ENCODE measurements around the gene ANKRD2. TPM values are rescaled to one million over a fixed set of nuclear protein-coding genes. Genes with fewer than 3 reads are reported as not detected.
"Not testable (repeated sequence)": the region's sequence is repeated elsewhere in the genome, so short reads cannot be mapped to it uniquely, and the experiment has no call there.

ANKRD2 gene
- total RNA-seq, 1 donor from 2014 or later = 138 TPM

- intact Hi-C loops (cut with DNase I) = loop anchor here (2.0 kb wide), 1 partner anchor 44 kb away; the partner anchor contains the start of genes MMS19 and UBTD1
- DNase-seq (ENCODE audit: low spot score) = peak; percentile 83
Observed at GRCh38 chr10:97542169-97543024, 30.2 kb upstream of the ANKRD2 start.

- intact Hi-C loops (cut with DNase I) = loop anchor here (2.0 kb wide), 1 partner anchor 44 kb away; the partner anchor contains the start of genes MMS19 and UBTD1
- peak; percentile 94 for DNase-seq (ENCODE audit: low spot score)
Observed at GRCh38 chr10:97543025-97543546, 29.5 kb upstream of the ANKRD2 start.

DNA sequence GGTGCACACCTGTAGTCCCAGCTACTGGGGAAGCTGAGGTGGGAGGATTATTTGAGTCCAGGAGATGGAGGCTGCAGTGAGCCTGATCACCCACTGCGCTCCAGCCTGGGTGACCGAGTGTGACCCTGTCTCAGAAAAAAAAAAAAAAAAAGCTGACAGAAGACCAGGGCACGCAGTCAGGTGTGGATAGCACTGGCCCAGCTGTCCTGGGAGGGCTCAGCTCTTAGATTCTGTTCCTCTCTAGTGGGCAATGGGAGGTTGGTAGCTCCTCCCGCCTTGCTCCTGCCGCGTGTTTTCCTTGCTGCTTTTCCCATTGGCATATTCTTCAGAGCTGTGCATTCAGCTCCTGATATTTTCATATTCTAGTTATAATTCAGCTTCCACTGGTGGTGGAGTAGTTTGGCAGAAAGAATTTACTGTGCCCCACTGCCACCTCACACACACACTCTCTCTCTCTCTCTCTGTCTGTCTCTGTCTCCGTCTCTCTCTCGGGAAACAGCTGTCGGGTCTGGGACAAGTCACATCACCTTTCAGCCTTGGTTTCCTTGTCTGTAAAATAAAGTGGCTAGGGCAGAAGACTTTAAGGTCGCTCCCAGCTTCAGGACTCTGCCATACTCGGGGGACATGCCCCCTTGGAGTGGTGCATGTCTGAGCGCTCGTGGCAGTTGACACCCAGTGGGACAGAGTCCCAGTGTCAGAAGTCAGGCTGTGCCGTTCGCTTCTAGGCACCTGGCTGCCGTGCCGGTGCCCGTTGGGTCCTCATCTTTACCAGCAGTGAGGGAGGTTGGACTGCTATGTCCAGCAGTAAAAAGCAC lies 25.9 kb upstream of the ANKRD2 start:
- intact Hi-C loops (cut with DNase I) = no loop called here

GRCh38 chr10:97547271-97547600 lies 25.3 kb upstream of the ANKRD2 start:
- intact Hi-C loops (cut with DNase I) = no loop called here

More for the DNA sequence above, 25.9 kb upstream of the ANKRD2 start:
- DNase-seq (ENCODE audit: low spot score) = peak; percentile 41

GRCh38 chr10:97547962-97548361 lies 24.6 kb upstream of the ANKRD2 start:
- intact Hi-C loops (cut with DNase I) = no loop called here
- peak; percentile 72 for DNase-seq (ENCODE audit: low spot score)

More at GRCh38 chr10:97547271-97547600, 25.3 kb upstream of the ANKRD2 start:
- no peak for DNase-seq (ENCODE audit: low spot score)

- peak; percentile 50 for DNase-seq (ENCODE audit: low spot score)
- intact Hi-C loops (cut with DNase I) = no loop called here
Observed at GRCh38 chr10:97548828-97549455, 23.6 kb upstream of the ANKRD2 start.

DNA sequence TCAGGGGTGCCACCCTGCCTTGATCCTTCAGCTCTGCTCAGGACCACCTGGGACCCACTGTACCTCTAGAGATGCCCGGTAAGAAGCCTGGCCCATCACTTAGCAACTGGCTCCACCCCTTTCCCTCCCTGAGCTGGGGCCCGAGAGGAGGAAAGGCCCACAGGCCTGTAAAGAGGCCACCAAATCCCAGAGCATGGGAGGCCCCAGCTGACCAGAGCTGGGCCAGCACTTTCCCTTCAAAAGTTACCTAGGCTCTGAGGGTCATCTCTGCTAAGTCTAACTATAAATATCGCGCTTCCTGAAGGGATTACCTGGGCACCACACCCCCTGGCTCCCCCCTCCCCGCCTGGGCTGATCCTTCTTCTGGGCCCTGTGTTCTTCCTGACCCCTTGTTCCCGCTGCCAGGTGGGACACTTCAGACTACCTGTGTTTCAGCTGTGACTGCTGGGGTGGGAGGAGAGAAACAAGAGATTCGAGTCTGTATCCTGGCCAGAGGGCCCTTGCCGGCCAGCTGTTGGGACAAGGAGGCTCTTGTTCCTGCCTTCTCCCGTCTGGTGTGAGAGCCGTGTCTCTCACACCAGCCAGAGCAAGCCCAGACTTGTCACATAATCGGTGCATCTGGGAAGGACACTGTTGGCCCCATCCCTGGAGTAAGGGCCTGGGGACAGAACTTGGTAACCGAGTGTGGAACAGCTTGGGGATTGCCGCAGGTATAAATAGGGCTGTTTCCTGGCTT lies 22.8 kb upstream of the ANKRD2 start:
- DNase-seq (ENCODE audit: low spot score) = peak; percentile 71
- intact Hi-C loops (cut with DNase I) = loop anchor here (10.0 kb wide), 1 partner anchor 145 kb away; the partner anchor contains the start of gene RRP12

- peak; percentile 44 for DNase-seq (ENCODE audit: low spot score)
- intact Hi-C loops (cut with DNase I) = loop anchor here (10.0 kb wide), 1 partner anchor 146 kb away; the partner anchor contains the start of gene RRP12
Observed at GRCh38 chr10:97550336-97551149, 22.0 kb upstream of the ANKRD2 start.

DNA sequence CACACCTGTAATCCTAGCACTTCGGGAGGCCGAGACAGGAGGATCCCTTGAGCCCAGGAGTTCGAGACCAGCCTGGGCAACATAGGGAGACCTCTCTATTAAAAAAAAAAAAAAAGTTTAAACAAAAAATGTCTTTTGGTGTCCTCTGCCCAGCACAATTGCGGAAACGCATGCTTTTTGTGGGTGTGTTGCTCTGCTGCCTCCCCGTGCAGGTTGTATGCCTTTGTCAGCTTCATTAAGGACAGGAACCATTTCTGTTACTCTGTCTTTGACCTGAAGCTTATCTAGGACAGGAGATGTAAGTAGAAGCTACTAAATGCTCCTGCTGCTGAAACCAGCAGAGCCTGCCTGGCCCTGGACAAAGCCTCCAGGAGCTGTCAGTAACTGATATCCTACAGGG lies 21.3 kb upstream of the ANKRD2 start:
- DNase-seq (ENCODE audit: low spot score) = peak; percentile 54
- intact Hi-C loops (cut with DNase I) = loop anchor here (10.0 kb wide), 1 partner anchor 146 kb away; the partner anchor contains the start of gene RRP12

DNA sequence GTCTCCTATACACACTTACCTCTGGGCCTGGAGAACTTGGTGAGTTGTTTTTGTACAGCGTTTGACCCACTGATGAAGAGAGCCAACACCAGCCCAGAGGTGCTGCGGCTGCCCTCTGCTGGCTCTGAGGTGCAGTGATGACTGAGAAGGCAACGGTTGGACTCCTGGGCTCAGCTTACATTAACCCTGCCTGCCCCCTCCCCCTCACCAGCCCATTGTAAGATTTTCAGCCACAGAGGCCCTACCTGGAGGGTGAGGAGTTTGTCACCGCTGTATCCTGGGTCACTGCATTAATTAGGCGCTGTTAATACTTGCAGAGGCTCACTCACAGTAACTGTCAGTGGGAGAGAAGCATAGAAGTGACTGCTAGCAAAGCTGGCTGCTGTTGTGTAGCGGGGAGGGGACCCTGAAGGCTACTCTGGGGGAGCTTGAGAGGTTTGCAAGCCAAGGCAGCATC lies 19.0 kb upstream of the ANKRD2 start:
- DNase-seq (ENCODE audit: low spot score) = peak; percentile 86
- intact Hi-C loops (cut with DNase I) = loop anchor here (2.0 to 10.0 kb wide), 2 partner anchors 91 to 149 kb away; partner anchors contain the start of gene RRP12

DNA sequence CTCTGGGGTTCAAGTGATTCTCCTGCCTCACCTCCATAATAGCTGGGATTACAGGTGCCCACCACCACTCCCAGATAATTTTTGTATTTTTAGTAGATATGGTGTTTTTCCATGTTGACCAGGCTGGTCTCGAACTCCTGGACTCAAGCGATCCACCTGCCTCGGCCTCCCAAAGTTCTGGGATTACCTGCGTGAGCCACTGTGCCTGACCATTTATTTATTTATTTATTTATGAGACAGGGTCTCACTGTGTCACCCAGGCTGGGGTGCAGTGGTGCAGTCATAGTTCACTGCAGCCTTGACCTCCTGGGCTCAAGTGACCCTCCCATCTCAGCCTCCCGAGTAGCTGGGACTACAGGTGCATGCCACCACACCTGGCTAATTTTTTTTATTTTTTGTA lies 18.2 kb upstream of the ANKRD2 start:
- intact Hi-C loops (cut with DNase I) = loop anchor here (2.0 to 10.0 kb wide), 2 partner anchors 92 to 150 kb away; partner anchors contain the start of gene RRP12
- DNase-seq (ENCODE audit: low spot score) = peak; percentile 38

GRCh38 chr10:97555541-97555940 lies 17.0 kb upstream of the ANKRD2 start:
- not testable (repeated sequence) for DNase-seq (ENCODE audit: low spot score)
- intact Hi-C loops (cut with DNase I) = loop anchor here (2.0 to 10.0 kb wide), 2 partner anchors 93 to 151 kb away; partner anchors contain the start of gene RRP12

DNA sequence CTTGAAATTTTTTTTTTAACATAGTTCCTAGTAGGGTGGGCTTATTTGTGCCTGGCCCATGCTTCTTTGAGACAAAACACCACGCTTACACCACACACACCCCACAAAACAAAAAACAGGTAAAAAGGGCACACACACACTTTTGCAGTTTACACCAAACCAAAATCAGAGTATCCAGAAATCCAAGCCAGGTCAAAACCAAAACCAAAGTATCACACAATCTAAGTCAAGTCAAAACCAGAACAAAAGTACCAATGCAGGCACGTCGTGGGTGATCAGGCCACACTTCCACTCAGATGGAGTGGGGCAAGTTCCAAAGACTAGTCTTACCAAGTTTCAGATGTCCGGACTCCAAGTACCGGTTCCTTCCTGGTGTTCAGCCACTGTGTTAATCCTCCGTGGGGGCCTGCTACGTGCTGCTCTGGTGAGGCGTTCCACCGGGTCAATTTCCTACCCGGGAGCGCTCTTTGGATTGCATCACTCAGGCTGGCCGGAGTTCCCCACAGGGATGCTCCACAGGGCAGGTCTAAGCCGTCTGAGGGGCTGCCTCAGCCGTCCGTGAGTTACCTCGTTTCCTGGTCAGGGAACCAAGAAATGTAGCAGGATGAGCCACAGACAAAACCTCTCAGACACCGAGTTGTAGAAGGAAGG lies 11.7 kb upstream of the ANKRD2 start:
- DNase-seq (ENCODE audit: low spot score) = peak; percentile 70
- intact Hi-C loops (cut with DNase I) = not testable (repeated sequence)

DNA sequence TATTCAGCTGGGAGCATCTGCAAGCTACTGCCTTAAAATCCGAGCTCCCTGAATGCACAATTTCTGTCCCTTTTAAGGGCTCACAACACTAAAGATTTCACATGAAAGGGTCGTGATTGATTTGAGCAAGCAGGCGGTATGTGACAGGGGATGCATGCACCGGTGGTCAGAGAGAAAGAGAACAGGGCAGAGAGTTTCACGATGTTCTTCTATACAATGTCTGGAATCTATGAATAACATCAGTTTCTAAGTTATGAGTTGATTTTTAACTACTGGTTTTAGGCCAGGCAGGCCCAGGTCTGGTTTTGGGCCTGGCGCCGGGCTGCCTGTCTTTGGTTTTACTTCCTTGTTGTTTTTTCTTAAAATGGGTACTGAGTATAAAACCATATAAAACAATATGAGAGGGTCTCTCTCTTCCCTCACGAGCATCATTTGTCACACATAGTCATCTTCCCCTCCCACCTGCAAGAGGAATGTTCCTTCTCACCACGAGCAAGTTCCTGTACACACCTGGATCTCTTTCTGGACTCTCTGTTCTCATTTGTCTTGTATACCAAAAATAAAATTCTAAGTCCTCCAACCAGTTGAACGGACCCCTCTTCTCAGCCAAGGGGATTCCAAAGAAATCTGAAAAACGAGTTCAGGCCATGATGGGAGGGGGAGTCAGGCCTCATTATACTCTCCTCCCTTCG lies 11.0 kb upstream of the ANKRD2 start:
- intact Hi-C loops (cut with DNase I); DNase-seq (ENCODE audit: low spot score): not testable (repeated sequence)

DNA sequence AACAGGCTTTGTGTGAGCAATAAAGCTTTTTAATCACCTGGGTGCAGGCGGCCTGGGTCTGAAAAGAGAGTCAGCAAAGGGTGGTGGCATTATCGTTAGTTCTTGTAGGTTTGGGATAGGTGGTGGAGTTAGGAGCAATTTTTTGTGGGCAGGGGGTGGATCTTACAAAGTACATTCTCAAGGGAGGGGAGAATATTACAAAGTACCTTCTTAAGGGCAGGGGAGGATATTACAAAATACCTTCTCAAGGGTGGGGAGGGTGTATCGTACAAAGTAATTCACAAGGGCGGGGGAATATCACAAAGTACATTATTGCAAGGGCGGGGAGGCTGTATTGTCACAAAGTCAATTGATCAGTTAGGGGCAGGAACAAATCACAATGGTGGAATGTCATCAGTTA lies 10.2 kb upstream of the ANKRD2 start:
- intact Hi-C loops (cut with DNase I); DNase-seq (ENCODE audit: low spot score): not testable (repeated sequence)

DNA sequence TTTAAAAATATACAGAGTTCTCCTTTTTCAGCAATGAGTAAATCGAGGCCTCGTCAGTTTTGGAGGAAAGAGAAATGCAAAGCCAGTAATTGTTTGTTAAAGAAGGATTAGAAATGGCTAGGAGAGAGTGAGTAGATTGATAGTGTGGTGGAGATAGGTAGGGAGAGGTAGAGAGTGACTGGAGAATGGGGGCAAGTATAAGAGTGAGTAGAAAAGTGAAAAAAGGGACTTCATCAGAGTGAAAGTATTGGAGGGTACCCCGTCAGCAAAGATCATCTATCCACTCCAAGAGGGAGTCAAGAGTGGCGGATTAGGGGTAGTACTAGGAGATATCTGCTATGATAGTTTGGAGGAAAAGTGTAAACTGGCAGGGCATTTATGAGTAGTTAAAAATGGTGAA lies 9.2 kb upstream of the ANKRD2 start:
- intact Hi-C loops (cut with DNase I) = no loop called here
- no peak for DNase-seq (ENCODE audit: low spot score)

DNA sequence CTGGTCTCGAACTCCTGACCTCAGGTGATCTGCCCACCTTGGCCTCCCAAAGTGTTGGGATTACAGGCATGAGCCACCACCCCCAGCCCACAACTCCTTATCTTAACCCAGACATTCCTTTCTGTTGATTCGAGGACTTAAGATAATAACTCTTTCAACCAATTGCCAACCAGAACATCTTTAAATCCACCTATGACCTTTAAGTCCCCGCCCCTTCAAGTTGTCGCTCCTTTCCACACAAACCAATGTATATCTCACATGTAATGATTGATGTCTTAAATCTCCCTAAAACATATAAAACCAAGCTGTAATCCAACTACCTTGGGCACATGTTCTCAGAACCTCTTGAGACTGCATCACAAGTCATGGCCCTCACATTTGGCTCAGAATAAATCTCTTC lies 7.8 kb upstream of the ANKRD2 start:
- intact Hi-C loops (cut with DNase I) = no loop called here
- no peak for DNase-seq (ENCODE audit: low spot score)

Data from cardiac septum (tissue), 1 donor.